Left lung (tissue), 10 donors: ENCODE results near the gene GNL2. TPM values are rescaled to one million over a fixed set of nuclear protein-coding genes. Genes with fewer than 3 reads are reported as not detected.

Experiments used
- ATAC-seq: fragments of 200-7000 bp; cut with Tn5 transposase; one replicate; pipeline ENCODE4 v1.9.1; 2020; ENCODE audit warnings: moderate library complexity
- DNase-seq, 4 donors: peaks; one replicate each; pipeline ENCODE4 v3.0.0-alpha.2; 2013 to 2020
- H3K27ac ChIP-seq, 2 donors: fragments of 200-600 bp; sonication (generic) in 1 of 2; one replicate each; pipeline versions ENCODE4 v1.5.0 to v1.8.0; 2020 to 2021
- H3K27me3 ChIP-seq, 2 donors: fragments of 200-600 bp; sonication (generic) in 1 of 2; one replicate each; pipeline versions ENCODE4 v1.5.0 to v1.8.0; 2020 to 2021
- H3K36me3 ChIP-seq, 2 donors: fragments of 200-600 bp; sonication (generic) in 1 of 2; one replicate each; pipeline versions ENCODE4 v1.5.0 to v1.8.0; 2020 to 2021
- H3K4me1 ChIP-seq, 2 donors: fragments of 200-600 bp; one replicate each; pipeline ENCODE4 v1.8.0; 2021
- H3K4me3 ChIP-seq, 2 donors: fragments of 200-600 bp; sonication (generic) in 1 of 2; one replicate each; pipeline versions ENCODE4 v1.5.0 to v1.8.0; 2020 to 2021; ENCODE audit warnings: mild to moderate bottlenecking in 1 of 2
- H3K9me3 ChIP-seq, 2 donors: fragments of 200-600 bp; sonication (generic) in 1 of 2; one replicate each; pipeline versions ENCODE4 v1.5.0 to v1.8.0; 2020 to 2021
- intact Hi-C, 2 donors: fragments of 100-400 bp; cut with DNase I; formaldehyde crosslinking; loops; one replicate each; pipeline versions ENCODE4 v1.11.2 to v1.14.2; 2022
- polyA plus RNA-seq, 6 donors: library from polyadenylated mRNA; unstranded; fragments of 120-200 nt; gene quantifications; one replicate each; pipeline ENCODE4 v1.2.1, GENCODE V29; 2013; ENCODE audit not compliant: insufficient read length in 6 of 6
- total RNA-seq, 2 donors: library from RNA; stranded (reverse); fragmentation: NEBNext Ultra II Directional; extraction: Animal tissue kit (Norgen Biotek cat#: 25700); gene quantifications; one replicate each; pipeline ENCODE4 v1.2.1, GENCODE V29; 2021
- TF ChIP-seq, protein P1 (sequence below), 2 donors: fragments of 200-600 bp; sonication (generic) in 1 of 2; IDR thresholded peaks; one replicate each; pipeline versions ENCODE4 v1.5.0 to v1.8.0; 2021; ENCODE audit warnings: antibody characterized with exemption in 2 of 2
- donor health status: DM: no; HTN: yes; CAD: no.
- donor health status: DM: no; HTN: no; CAD: no.

GNL2 gene
- total and polyA plus RNA-seq, 8 donors, result 32.2 to 70.8 (median 62.3) TPM

DNA sequence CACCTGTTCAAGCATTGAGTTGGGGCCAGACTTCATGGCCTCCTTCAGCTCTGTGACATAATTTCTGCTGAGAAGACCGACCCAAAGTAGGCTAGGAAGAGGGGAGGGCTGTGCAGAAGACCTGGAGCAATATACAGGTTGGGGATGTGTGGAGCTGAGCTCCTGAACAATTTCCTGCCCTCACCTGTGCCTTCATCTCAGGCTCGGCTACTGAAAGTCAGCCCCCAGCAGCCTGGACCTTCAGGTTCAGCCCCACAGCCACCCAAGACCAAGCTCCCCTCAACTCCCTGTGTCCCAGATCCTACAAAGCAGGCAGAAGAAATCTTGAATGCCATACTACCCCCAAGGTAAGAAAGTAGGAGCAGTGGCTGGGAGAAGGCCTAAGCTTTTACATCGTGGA is 38.3 kb downstream of the GNL2 start:
- Histone ChIP-seq H3K9me3 (no peaks in the 10 kb centered on the region), H3K36me3 (peaks cover 0 to 6% of the 10 kb centered on the region in 2 donors), H3K4me3 (peak overlapping the region; percentile 30 to 38), H3K27me3 (no peaks in the 10 kb centered on the region), H3K27ac (peak overlapping the region; percentile 9 to 80), H3K4me1 (peaks cover 10 to 28% of the 10 kb centered on the region in 2 donors)
- DNase-seq (no peak), ATAC-seq (no peak)
- intact Hi-C loops, result no loop called here
- TF ChIP-seq, protein P1, sequence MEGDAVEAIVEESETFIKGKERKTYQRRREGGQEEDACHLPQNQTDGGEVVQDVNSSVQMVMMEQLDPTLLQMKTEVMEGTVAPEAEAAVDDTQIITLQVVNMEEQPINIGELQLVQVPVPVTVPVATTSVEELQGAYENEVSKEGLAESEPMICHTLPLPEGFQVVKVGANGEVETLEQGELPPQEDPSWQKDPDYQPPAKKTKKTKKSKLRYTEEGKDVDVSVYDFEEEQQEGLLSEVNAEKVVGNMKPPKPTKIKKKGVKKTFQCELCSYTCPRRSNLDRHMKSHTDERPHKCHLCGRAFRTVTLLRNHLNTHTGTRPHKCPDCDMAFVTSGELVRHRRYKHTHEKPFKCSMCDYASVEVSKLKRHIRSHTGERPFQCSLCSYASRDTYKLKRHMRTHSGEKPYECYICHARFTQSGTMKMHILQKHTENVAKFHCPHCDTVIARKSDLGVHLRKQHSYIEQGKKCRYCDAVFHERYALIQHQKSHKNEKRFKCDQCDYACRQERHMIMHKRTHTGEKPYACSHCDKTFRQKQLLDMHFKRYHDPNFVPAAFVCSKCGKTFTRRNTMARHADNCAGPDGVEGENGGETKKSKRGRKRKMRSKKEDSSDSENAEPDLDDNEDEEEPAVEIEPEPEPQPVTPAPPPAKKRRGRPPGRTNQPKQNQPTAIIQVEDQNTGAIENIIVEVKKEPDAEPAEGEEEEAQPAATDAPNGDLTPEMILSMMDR (IDR thresholded peaks at IDR 0.05), result no peak

GRCh38 chr1:37556712-37557196 is 39.0 kb downstream of the GNL2 start, which contains the start of gene DNALI1:
Gene DNALI1 (plus strand): TSS chr1:37556940. CDS start chr1:37556995, 55 bp downstream.
- DNase-seq, result peak; percentile 82 to 95 (median 89)
- intact Hi-C loops, result no loop called here
- H3K27me3 ChIP-seq, result no peaks in the 10 kb centered on the region

DNA sequence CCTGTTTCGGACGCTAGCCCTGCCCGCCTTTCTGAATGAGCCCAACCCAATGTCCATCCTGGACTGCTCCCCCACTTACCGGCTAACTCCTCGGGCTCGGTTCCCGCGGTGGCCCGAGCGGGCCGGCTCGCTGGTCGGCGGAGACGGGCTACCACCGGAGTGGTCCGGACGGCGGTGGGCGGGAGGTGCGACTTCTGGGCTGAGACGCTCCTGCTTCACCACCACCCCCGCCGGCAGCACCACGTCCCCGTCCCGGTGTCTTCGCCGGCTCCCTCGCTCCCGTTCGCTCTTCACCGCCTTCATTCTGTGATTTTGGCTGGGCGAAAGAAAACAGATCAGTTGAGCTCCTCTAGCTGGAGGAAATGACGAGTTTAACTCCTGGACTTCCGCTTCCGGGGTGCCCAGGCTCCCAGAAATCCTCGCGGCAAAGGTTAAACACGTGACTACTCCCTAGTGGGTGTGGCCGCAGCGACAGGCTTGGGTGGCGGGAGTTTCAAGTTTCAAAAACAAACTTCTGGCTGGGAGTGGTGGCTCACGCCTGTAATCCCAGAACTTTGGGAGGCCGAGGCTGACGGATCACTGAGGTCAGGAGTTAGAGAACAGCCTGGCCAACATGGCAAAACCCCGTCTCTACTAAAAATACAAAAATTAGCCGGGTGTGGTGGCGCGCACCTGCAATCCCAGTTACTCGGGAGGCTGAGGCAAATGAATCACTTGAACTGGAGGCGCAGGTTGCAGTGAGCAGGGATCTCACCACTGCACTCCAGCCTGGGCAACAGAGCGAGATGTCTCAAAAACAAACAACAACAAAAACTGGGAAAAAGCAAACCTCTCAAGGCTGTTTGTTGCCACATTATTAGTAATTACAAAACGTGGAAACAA is 41.6 kb downstream of the GNL2 start, which contains the start of gene SNIP1:
Gene SNIP1 (minus strand): TSS at position 367 of the 882 bp plus-strand sequence. CDS start 64 bp downstream, at position 303.
- Histone ChIP-seq H3K9me3 (no peaks in the 10 kb centered on the region), H3K27ac (peak within 1 kb of the TSS; percentile 82 to 86), H3K27me3 (no peaks in the 10 kb centered on the region), H3K4me1 (peaks cover 10 to 43% of the 10 kb centered on the region in 2 donors), H3K36me3 (peaks cover 0 to 34% of the 10 kb centered on the region in 2 donors), H3K4me3 (peak within 1 kb of the TSS; percentile 67 to 98)
- intact Hi-C loops, result no loop called here
- peak; percentile 91 for ATAC-seq
- TF ChIP-seq, protein P1 (IDR thresholded peaks at IDR 0.05), result no peak
- DNase-seq, result peak; percentile 87 to 94 (median 92)

More at GRCh38 chr1:37556712-37557196, 39.0 kb downstream of the GNL2 start, which contains the start of gene DNALI1:
- H3K36me3 ChIP-seq, result peaks cover 0 to 8% of the 10 kb centered on the region in 2 donors
- H3K27ac ChIP-seq, result peak within 1 kb of the TSS; percentile 9 to 80
- peak within 1 kb of the TSS; percentile 30 to 38 for H3K4me3 ChIP-seq
- H3K4me1 ChIP-seq, result peaks cover 10 to 35% of the 10 kb centered on the region in 2 donors
- TF ChIP-seq, protein P1 (IDR thresholded peaks at IDR 0.05), result no peak
- ATAC-seq, result peak; percentile 96
- H3K9me3 ChIP-seq, result no peaks in the 10 kb centered on the region

DNA sequence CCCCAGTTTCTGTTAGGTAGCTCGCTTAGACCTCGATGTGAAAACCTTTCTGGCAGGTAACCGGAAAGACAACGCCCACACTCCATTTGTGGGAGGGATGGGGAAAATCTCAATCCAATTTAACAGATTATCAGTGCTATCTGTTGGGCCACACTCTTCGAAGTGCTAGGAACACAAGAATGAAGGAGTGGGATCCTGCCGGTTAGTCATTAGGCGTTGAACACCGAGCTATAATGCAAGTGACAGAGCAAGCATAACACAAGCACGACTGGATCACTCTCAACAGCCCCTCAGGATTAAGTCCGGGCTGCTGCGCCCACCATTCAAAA is 42.2 kb downstream of the GNL2 start:
- peaks cover 0 to 40% of the 10 kb centered on the region in 2 donors for H3K36me3 ChIP-seq
- peak overlapping the region; percentile 82 to 86 for H3K27ac ChIP-seq
- DNase-seq (no peak), ATAC-seq (no peak)
- H3K27me3 ChIP-seq, result no peaks in the 10 kb centered on the region
- TF ChIP-seq, protein P1 (IDR thresholded peaks at IDR 0.05), result no peak
- H3K4me3 ChIP-seq, result peak overlapping the region; percentile 67 to 98
- intact Hi-C loops, result no loop called here
- no peaks in the 10 kb centered on the region for H3K9me3 ChIP-seq
- peaks cover 10 to 43% of the 10 kb centered on the region in 2 donors for H3K4me1 ChIP-seq

- Histone ChIP-seq H3K4me3 (no peak overlapping the region), H3K27ac (no peak overlapping the region), H3K27me3 (no peaks in the 10 kb centered on the region), H3K4me1 (peaks cover 10 to 29% of the 10 kb centered on the region in 2 donors), H3K36me3 (peaks cover 0 to 80% of the 10 kb centered on the region in 2 donors), H3K9me3 (no peaks in the 10 kb centered on the region)
- intact Hi-C loops, result no loop called here
- TF ChIP-seq, protein P1 (IDR thresholded peaks at IDR 0.05), result no peak
- ATAC-seq (no peak), DNase-seq (no peak)
Measured at GRCh38 chr1:37549341-37549740, 46.4 kb downstream of the GNL2 start.
